Measurements from ENCODE around the gene CCDC69. TPM values are rescaled to one million over a fixed set of nuclear protein-coding genes. Genes with fewer than 3 reads are reported as not detected.

CCDC69 gene
- total and polyA plus RNA-seq, 9 donors = 22.6 to 158 (median 37.3) TPM

- TF ChIP-seq POLR2A (IDR thresholded peaks at IDR 0.05) (no peak), EP300 (IDR thresholded peaks at IDR 0.05) (no peak), CTCF (IDR thresholded peaks at IDR 0.05) (no peak)
- Histone ChIP-seq H3K9me3 (no peaks in the 10 kb centered on the region), H3K27me3 (no peaks in the 10 kb centered on the region), H3K27ac (peak overlapping the region; percentile 18 to 82), H3K36me3 (no peaks in the 10 kb centered on the region), H3K4me1 (ENCODE audit: insufficient read depth) (peaks cover 32% of the 10 kb centered on the region), H3K4me3 (no peak overlapping the region)
- intact Hi-C loops (cut with DNase I) = no loop called here
- DNase-seq = no peak
- 0 to 5% (median 0%) methylated on average over 2 of the region's 2 CpGs for WGBS, 3 donors
Measured at GRCh38 chr5:151151263-151151660, 72.6 kb downstream of the CCDC69 start.

- no peaks in the 10 kb centered on the region for H3K9me3 ChIP-seq
- TF ChIP-seq POLR2A (IDR thresholded peaks at IDR 0.05) (peak; percentile 13), CTCF (IDR thresholded peaks at IDR 0.05) (no peak), EP300 (IDR thresholded peaks at IDR 0.05) (no peak)
- no peaks in the 10 kb centered on the region for H3K36me3 ChIP-seq
- no peaks in the 10 kb centered on the region for H3K27me3 ChIP-seq
- H3K27ac ChIP-seq = peak overlapping the region; percentile 18 to 82
- peaks cover 32% of the 10 kb centered on the region for H3K4me1 ChIP-seq (ENCODE audit: insufficient read depth)
- H3K4me3 ChIP-seq = no peak overlapping the region
- peak; percentile 73 to 91 (median 79) for DNase-seq
- intact Hi-C loops (cut with DNase I) = no loop called here
- WGBS, 3 donors = 11 to 18% (median 11%) methylated on average over 5 of the region's 5 CpGs
Measured at GRCh38 chr5:151150471-151151262, 73.2 kb downstream of the CCDC69 start.

GRCh38 chr5:151148583-151148982, 75.3 kb downstream of the CCDC69 start:
- no peak overlapping the region for H3K27ac ChIP-seq
- TF ChIP-seq EP300 (IDR thresholded peaks at IDR 0.05) (no peak), CTCF (IDR thresholded peaks at IDR 0.05) (no peak)
- H3K9me3 ChIP-seq = no peaks in the 10 kb centered on the region
- 80 to 86% (median 85%) methylated on average over 7 of the region's 7 CpGs for WGBS, 3 donors
- H3K4me3 ChIP-seq = no peak overlapping the region
- intact Hi-C loops (cut with DNase I) = no loop called here
- H3K4me1 ChIP-seq (ENCODE audit: insufficient read depth) = peaks cover 26% of the 10 kb centered on the region
- no peaks in the 10 kb centered on the region for H3K36me3 ChIP-seq
- H3K27me3 ChIP-seq = no peaks in the 10 kb centered on the region
- DNase-seq = no peak

- H3K4me3 ChIP-seq = no peak overlapping the region
- 88 to 97% (median 94%) methylated on average over 4 of the region's 4 CpGs for whole genome bisulfite sequencing, 3 donors
- TF ChIP-seq CTCF (IDR thresholded peaks at IDR 0.05) = no peak
- TF ChIP-seq EP300 (IDR thresholded peaks at IDR 0.05) = no peak
- TF ChIP-seq POLR2A (IDR thresholded peaks at IDR 0.05) = no peak
- no peak for DNase-seq
- H3K27ac ChIP-seq = no peak overlapping the region
- no peaks in the 10 kb centered on the region for H3K27me3 ChIP-seq
- peaks cover 29% of the 10 kb centered on the region for H3K4me1 ChIP-seq (ENCODE audit: insufficient read depth)
- intact Hi-C loops (cut with DNase I) = no loop called here
- no peaks in the 10 kb centered on the region for H3K36me3 ChIP-seq
- H3K9me3 ChIP-seq = no peaks in the 10 kb centered on the region
Measured at GRCh38 chr5:151147033-151147432, 76.9 kb downstream of the CCDC69 start.
